HG03039 (cell line): ENCODE data around the gene BRF1.

Experiments
- ATAC-seq: cut with Tn5 transposase; IDR thresholded peaks from one replicate; pipeline ENCODE4 v1.9.1; 2021; ENCODE audit warnings: mild to moderate bottlenecking, moderate library complexity; ENCODE audit not compliant: unreplicated experiment

BRF1 gene

GRCh38 chr14:105271224-105271890, 29.4 kb downstream of the BRF1 start:
- no peak for ATAC-seq

- no peak for ATAC-seq
Measured at GRCh38 chr14:105269405-105269804, 31.4 kb downstream of the BRF1 start.

GRCh38 chr14:105268736-105269354, 32.0 kb downstream of the BRF1 start:
- ATAC-seq = no peak

- ATAC-seq = no peak
Measured at GRCh38 chr14:105267820-105268548, 32.8 kb downstream of the BRF1 start.

GRCh38 chr14:105261781-105262180, 39.0 kb downstream of the BRF1 start:
- ATAC-seq = no peak

- no peak for ATAC-seq
Measured at GRCh38 chr14:105260959-105261358, 39.8 kb downstream of the BRF1 start.

GRCh38 chr14:105258846-105259245, 42.0 kb downstream of the BRF1 start:
- ATAC-seq = no peak

- ATAC-seq = no peak
Measured at GRCh38 chr14:105257464-105257863, 43.3 kb downstream of the BRF1 start.

- ATAC-seq = no peak
Measured at GRCh38 chr14:105256292-105256960, 44.4 kb downstream of the BRF1 start.

GRCh38 chr14:105255021-105255507, 45.7 kb downstream of the BRF1 start:
- ATAC-seq = no peak

GRCh38 chr14:105253329-105253682, 47.5 kb downstream of the BRF1 start:
- no peak for ATAC-seq

- ATAC-seq = no peak
Measured at GRCh38 chr14:105252552-105253328, 48.1 kb downstream of the BRF1 start.

- no peak for ATAC-seq
Measured at GRCh38 chr14:105251920-105252319, 48.9 kb downstream of the BRF1 start.

GRCh38 chr14:105250986-105251385, 49.8 kb downstream of the BRF1 start:
- no peak for ATAC-seq

- no peak for ATAC-seq
Measured at GRCh38 chr14:105250008-105250366, 50.8 kb downstream of the BRF1 start.

- ATAC-seq = no peak
Measured at GRCh38 chr14:105249182-105250007, 51.4 kb downstream of the BRF1 start.

- peak; percentile 77 for ATAC-seq
Measured at GRCh38 chr14:105248368-105249181, 52.2 kb downstream of the BRF1 start, which contains the start of gene BTBD6. Gene BTBD6 (plus strand): TSS chr14:105248533. CDS start chr14:105248712, 179 bp downstream.

GRCh38 chr14:105247715-105248367, 53.0 kb downstream of the BRF1 start:
- no peak for ATAC-seq
